GM18508 (cell line): ENCODE results near the gene C10orf95.

Experiments
- ATAC-seq: cut with Tn5 transposase; IDR thresholded peaks from one replicate; pipeline ENCODE4 v1.9.1; 2021; ENCODE audit warnings: moderate number of reproducible peaks; ENCODE audit not compliant: insufficient read depth, unreplicated experiment

The C10orf95 gene

GRCh38 chr10:102405108-102405571, 46.2 kb downstream of the C10orf95 start:
- ATAC-seq: no peak

- no peak for ATAC-seq
These were observed 46.8 kb downstream of the C10orf95 start for GRCh38 chr10:102404361-102405107.

GRCh38 chr10:102403115-102403514, 48.2 kb downstream of the C10orf95 start:
- ATAC-seq: no peak

- ATAC-seq: no peak
These were observed 48.8 kb downstream of the C10orf95 start for GRCh38 chr10:102402512-102402896.

- ATAC-seq: no peak
These were observed 49.4 kb downstream of the C10orf95 start for GRCh38 chr10:102401735-102402511.

GRCh38 chr10:102401342-102401654, 50.0 kb downstream of the C10orf95 start:
- ATAC-seq: no peak

- no peak for ATAC-seq
These were observed 50.6 kb downstream of the C10orf95 start for GRCh38 chr10:102400598-102401341.

- ATAC-seq: no peak
These were observed 51.3 kb downstream of the C10orf95 start for GRCh38 chr10:102400076-102400475.
